Mucosa of descending colon (tissue), 3 donors: ENCODE measurements around the gene BAZ1B. TPM values are rescaled to one million over a fixed set of nuclear protein-coding genes. Genes with fewer than 3 reads are reported as not detected.
"Not testable (repeated sequence)": the region's sequence is repeated elsewhere in the genome, so short reads cannot be mapped to it uniquely, and the experiment has no call there.

Experiments
- ATAC-seq: fragments of 200-7000 bp; cut with Tn5 transposase; one replicate; pipeline ENCODE4 v1.9.1; 2020; ENCODE audit warnings: mild to moderate bottlenecking, moderate library complexity
- DNase-seq, 3 donors: peaks; one replicate each; pipeline ENCODE4 v3.0.0-alpha.2; 2020
- H3K36me3 ChIP-seq: fragments of 200-600 bp; one replicate; pipeline ENCODE4 v1.8.0; 2021; ENCODE audit warnings: low read depth, mild to moderate bottlenecking
- H3K4me1 ChIP-seq: fragments of 200-600 bp; one replicate; pipeline ENCODE4 v1.8.0; 2021; ENCODE audit warnings: low read depth, mild to moderate bottlenecking
- H3K4me3 ChIP-seq: fragments of 200-600 bp; one replicate; pipeline ENCODE4 v1.8.0; 2021; ENCODE audit warnings: mild to moderate bottlenecking
- H3K9me3 ChIP-seq: fragments of 200-600 bp; one replicate; pipeline ENCODE4 v1.8.0; 2021; ENCODE audit warnings: mild to moderate bottlenecking
- CTCF ChIP-seq: fragments of 200-600 bp; IDR thresholded peaks from one replicate; pipeline ENCODE4 v1.8.0; 2022; ENCODE audit warnings: antibody characterized with exemption, mild to moderate bottlenecking
- intact Hi-C, 2 donors: fragments of 100-400 bp; cut with DNase I in 1 of 2; cut with micrococcal nuclease in 1 of 2; formaldehyde crosslinking; loops; one replicate each; pipeline versions ENCODE4 v1.11.0 to v1.11.1; 2022; cut with DNase I, micrococcal nuclease
- total RNA-seq, 3 donors: library from RNA; stranded (reverse); fragmentation: NEBNext Ultra II Directional in 2 of 3; extraction: Animal tissue kit (Norgen Biotek cat#: 25700) in 2 of 3; gene quantifications; one replicate each; pipeline versions ENCODE4 v1.2.1 to v1.2.4, GENCODE V29; 2021 to 2023
- donor health status: DM: no; HTN: no; CAD: no; lungs with moderate emphysema.
- donor health status: DM: no; HTN: no; CAD: no.
- donor health status: DM: no; HTN: yes; CAD: no.

BAZ1B gene
- total RNA-seq, 3 donors from 2014 or later = 37.4 to 76.0 (median 41.4) TPM

GRCh38 chr7:73549176-73549575, 27.1 kb upstream of the BAZ1B start:
- TF ChIP-seq CTCF = no peak
- ATAC-seq = no peak
- intact Hi-C loops = no loop called here

GRCh38 chr7:73547841-73548240, 25.7 kb upstream of the BAZ1B start:
- Histone ChIP-seq H3K4me1 (no peaks in the 10 kb centered on the region), H3K4me3 (no peak overlapping the region), H3K36me3 (peaks cover 4% of the 10 kb centered on the region), H3K9me3 (no peaks in the 10 kb centered on the region)
- intact Hi-C loops = no loop called here
- DNase-seq (no peak), ATAC-seq (no peak)
- TF ChIP-seq CTCF = no peak

More at GRCh38 chr7:73549176-73549575, 27.1 kb upstream of the BAZ1B start:
- Histone ChIP-seq H3K4me1 (no peaks in the 10 kb centered on the region), H3K36me3 (peaks cover 4% of the 10 kb centered on the region), H3K4me3 (no peak overlapping the region), H3K9me3 (no peaks in the 10 kb centered on the region)
- DNase-seq = no peak

DNA sequence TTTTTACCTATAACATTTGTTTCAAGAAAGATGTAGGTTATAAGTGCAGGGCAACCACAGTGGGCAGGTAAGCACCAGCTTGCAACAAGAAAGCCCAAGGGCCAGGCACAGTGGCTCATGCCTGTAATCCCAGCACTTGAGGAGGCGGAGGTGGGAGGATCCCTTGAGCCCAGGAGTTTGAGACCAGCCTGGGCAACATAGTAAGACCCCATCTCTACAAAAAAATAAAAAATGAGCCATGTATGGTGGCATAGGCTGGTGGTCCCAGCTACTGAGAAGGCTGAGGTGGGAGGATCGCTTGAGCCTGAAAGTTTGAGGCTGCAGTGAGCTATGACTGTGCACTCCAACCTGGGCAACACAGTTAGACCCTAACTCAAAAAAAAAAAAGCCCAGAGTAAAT, 22.6 kb upstream of the BAZ1B start:
- ATAC-seq (no peak), DNase-seq (no peak)
- intact Hi-C loops = no loop called here
- Histone ChIP-seq H3K9me3 (no peaks in the 10 kb centered on the region), H3K36me3 (peaks cover 3% of the 10 kb centered on the region), H3K4me1 (no peaks in the 10 kb centered on the region), H3K4me3 (no peak overlapping the region)
- no peak for TF ChIP-seq CTCF

DNA sequence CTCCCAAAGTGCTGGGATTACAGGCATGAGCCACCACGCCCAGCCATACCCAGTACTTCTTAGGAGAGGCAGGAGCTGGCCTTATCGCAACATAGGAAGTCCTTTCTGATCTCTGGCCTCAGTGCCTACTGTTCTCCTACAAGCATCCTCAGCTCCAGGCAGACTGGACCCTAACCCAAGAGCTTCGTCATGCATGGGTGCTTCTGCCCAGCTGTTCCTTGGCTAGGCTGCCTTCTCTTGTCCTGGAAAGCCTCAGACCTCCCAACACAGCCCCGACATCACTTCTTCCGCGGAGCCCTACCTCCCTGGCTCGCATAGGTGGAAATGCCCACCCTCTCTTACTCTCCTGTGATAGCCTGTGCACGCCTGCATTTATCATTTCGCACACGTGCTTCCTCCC, 19.6 kb upstream of the BAZ1B start:
- Histone ChIP-seq H3K4me1 (no peaks in the 10 kb centered on the region), H3K36me3 (peaks cover 19% of the 10 kb centered on the region), H3K9me3 (no peaks in the 10 kb centered on the region), H3K4me3 (no peak overlapping the region)
- no peak for TF ChIP-seq CTCF
- no peak for DNase-seq
- intact Hi-C loops = no loop called here
- ATAC-seq = no peak

DNA sequence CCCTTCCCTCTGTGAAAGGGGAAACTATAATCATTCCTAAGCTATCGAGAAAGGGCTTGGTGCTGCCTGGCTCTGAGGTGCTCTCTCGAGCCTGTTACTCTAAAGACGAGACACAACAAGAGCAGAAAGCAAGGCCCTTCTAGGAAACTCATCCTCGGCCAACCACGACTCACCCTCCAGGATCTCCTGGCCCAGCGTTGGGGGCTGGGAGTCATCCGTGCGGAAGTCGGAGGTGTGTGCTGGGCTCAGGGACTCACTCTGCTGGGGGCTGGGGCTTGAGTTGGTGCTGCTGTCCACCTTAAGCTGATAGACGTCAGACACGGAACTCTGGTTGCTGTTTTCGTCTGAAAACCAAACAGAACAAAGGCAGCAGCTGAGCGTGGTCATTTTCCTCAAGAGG, 17.6 kb upstream of the BAZ1B start:
- intact Hi-C loops = no loop called here
- DNase-seq = no peak
- ATAC-seq = no peak
- no peak overlapping the region for H3K4me3 ChIP-seq
- H3K9me3 ChIP-seq = no peaks in the 10 kb centered on the region
- H3K4me1 ChIP-seq = no peaks in the 10 kb centered on the region
- peaks cover 19% of the 10 kb centered on the region for H3K36me3 ChIP-seq
- no peak for TF ChIP-seq CTCF

DNA sequence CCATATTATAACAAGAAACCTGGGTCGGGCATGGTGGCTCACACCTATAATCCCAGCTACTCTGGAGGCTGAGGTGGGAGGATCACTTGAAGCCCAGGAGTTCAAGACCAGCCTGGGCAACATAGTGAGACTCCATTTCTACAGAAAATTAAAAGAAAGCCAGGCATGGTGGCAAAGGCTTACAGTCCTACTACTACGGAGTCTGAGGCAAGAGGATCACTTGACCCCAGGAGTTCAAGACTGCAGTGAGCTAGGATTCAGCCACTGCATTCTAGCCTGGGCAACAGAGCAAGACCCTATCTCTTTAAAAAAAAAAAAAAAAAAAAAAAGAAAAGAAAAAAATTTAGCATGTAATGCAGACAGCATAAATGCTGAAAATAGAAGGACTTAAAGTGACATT, 16.4 kb upstream of the BAZ1B start:
- H3K4me3 ChIP-seq, ATAC-seq, H3K4me1 ChIP-seq, intact Hi-C loops, H3K9me3 ChIP-seq, DNase-seq: not testable (repeated sequence)
- peaks cover 19% of the 10 kb centered on the region for H3K36me3 ChIP-seq
